HG03354 (cell line): Measurements from ENCODE around the gene HMOX1.

Source experiments
- ATAC-seq: cut with Tn5 transposase; IDR thresholded peaks from one replicate; pipeline ENCODE4 v1.9.1; 2021; ENCODE audit warnings: mild to moderate bottlenecking; ENCODE audit not compliant: unreplicated experiment, poor library complexity, severe bottlenecking

HMOX1 gene

DNA sequence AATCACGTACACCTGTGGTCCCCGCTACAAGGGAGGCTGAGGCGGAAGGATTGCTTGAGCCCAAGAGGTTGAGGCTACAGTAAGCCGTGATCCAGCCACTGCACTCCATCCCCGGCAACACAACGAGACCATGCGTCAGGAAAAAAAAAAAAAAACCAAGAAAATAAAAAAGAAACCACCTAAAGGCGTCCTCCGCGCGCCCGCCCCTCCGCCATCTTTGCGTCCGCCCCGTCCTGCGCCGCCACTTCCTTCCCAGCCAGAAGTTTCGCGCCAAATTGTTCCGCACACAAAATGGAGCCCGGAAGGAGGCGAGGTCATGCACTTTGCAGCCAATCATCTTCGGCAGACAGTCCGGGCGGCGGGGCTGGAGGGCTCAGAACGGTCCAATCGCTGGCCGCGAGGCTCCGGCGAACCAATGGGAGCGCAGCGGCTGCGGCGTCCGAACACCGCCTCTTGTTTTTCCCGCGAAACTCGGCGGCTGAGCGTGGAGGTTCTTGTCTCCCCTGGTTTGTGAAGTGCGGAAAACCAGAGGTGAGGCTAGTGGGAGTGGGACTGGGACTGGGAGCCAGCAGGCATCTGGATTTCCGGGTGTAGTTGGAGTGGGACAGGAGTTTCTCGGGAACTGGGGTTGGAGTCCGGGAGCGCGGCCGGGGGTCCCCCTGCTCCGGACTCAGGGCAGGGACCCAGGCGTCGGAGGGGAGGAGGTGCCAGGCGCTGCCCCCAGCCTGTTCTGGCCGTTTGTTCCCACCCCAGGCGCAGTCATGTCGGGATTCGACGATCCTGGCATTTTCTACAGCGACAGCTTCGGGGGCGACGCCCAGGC, 19.0 kb downstream of the HMOX1 start, which contains the start of gene MCM5:
Gene MCM5, plus strand, starts transcription at position 463 of the 823 bp plus-strand sequence. Its CDS starts 299 bp downstream, at position 762.
- peak; percentile 96 for ATAC-seq

DNA sequence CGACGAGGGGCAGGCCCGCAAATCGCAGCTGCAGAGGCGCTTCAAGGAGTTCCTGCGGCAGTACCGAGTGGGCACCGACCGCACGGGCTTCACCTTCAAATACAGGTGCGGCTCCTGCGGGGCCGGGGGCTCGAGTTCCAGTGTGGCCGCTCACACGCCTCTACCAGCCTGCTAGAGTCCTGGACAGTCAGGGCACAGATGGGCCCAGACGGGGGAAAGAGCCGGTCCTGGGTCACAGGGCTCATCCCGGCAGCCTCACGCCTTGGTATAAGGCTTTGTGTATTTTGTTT, 19.6 kb downstream of the HMOX1 start:
- ATAC-seq = peak; percentile 26

- no peak for ATAC-seq
These were observed 21.0 kb downstream of the HMOX1 start for GRCh38 chr22:35401863-35402262.

- ATAC-seq = no peak
These were observed 22.5 kb downstream of the HMOX1 start for GRCh38 chr22:35403356-35403755.

GRCh38 chr22:35404176-35404575, 23.3 kb downstream of the HMOX1 start:
- ATAC-seq = no peak

DNA sequence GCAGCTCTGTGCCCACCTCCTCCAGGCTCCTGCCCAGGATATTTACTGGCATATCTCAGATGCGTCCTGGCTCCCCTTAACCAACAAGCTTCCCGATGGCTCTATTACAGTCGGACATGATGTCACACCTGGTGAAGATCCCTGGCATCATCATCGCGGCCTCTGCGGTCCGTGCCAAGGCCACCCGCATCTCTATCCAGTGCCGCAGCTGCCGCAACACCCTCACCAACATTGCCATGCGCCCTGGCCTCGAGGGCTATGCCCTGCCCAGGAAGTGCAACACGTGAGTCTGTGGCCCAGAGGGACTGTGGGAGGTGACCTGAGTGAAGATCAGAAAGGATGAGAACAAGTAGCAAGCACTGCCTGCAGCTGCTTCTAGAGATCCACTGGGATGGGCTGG, 25.5 kb downstream of the HMOX1 start:
- no peak for ATAC-seq

DNA sequence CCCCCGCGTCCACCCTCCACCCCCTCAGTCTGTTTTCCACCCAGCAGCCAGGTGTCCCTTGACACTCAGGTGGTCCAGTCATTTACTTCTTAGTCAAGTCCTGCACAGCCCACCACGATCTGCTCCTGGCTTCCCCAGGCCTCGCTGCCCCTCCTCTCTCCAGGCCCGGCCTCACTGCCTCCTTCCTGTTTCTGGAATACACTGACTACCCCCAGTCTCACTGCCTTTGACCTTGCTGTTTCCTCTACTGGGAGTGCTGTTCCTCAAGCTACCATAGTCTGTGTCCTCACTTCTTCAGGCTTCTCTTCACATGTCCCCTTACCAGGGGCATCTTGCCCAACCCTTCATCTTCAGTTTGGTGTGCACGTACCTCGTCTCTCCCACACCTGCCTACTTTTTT, 26.5 kb downstream of the HMOX1 start:
- no peak for ATAC-seq

GRCh38 chr22:35409783-35410662, 29.1 kb downstream of the HMOX1 start:
- peak; percentile 78 for ATAC-seq

DNA sequence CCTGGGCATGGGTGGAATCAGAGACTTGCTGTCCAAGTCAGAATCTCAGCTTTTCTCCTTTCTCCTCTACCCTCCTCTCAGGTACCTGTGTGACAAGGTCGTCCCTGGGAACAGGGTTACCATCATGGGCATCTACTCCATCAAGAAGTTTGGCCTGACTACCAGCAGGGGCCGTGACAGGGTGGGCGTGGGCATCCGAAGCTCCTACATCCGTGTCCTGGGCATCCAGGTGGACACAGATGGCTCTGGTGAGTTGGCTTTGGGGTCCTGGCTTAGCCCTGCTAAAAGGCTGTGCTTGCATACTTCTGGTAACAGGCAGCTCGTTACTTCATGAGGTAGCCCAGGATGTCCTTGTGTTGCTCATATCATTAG, 29.8 kb downstream of the HMOX1 start:
- no peak for ATAC-seq

- peak; percentile 41 for ATAC-seq
These were observed 30.2 kb downstream of the HMOX1 start for GRCh38 chr22:35411102-35411501.

DNA sequence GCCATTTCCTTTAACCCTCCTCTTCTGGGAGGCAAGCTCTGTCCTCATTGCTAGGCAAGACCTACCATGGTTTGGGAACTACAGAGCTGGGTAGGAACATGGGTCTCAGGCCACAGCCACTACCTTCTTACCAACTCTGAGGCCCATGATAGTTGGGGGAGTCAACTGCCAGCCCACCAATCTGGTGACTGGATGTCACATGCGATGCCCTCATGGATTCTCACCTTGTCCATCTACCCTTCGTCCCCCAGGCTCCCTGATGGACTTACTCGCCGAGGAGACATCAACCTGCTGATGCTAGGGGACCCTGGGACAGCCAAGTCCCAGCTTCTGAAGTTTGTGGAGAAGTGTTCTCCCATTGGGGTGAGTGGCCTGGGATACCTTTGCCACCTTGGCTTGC, 32.7 kb downstream of the HMOX1 start:
- ATAC-seq = no peak

- ATAC-seq = no peak
These were observed 36.7 kb downstream of the HMOX1 start for GRCh38 chr22:35417606-35418005.

DNA sequence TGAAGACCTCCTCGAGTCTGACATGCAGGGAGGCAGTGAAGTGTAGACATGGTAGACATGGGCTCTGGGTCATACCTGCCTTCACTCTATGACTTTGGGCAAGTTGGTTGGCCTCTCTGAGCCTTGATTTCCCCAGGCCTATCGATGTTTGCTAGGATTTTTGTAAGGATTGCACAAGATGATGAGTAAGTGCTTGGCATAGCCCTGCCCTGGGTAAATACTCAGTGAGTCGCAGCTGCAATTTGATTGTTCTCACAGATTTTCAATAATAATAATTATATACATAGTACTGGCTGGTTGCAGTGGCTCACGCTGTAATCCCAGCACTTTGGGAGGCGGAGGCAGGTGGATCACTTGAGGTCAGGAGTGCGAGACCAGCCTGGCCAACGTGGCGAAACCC, 37.2 kb downstream of the HMOX1 start:
- ATAC-seq = no peak

GRCh38 chr22:35418731-35419130, 37.8 kb downstream of the HMOX1 start:
- no peak for ATAC-seq

DNA sequence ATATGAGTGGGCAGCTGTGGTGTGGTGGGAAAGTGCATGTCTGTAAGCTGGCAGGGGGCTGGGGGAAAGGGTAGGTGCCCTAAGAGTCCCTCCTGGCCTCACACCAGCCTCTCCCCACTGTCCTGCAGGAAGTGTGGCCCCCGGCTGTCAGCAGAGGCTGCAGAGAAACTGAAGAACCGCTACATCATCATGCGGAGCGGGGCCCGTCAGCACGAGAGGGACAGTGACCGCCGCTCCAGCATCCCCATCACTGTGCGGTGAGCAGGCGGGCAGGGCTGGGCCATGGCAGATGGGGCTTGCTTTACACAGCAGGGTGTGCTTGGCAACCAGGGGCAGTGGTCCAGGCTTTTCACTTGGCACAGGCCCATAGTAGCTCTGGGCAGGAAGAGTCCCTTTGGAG, 38.9 kb downstream of the HMOX1 start:
- no peak for ATAC-seq

GRCh38 chr22:35421121-35421520, 40.2 kb downstream of the HMOX1 start:
- no peak for ATAC-seq

GRCh38 chr22:35422145-35422544, 41.2 kb downstream of the HMOX1 start:
- no peak for ATAC-seq

- ATAC-seq = no peak
These were observed 42.0 kb downstream of the HMOX1 start for GRCh38 chr22:35422936-35423335.

DNA sequence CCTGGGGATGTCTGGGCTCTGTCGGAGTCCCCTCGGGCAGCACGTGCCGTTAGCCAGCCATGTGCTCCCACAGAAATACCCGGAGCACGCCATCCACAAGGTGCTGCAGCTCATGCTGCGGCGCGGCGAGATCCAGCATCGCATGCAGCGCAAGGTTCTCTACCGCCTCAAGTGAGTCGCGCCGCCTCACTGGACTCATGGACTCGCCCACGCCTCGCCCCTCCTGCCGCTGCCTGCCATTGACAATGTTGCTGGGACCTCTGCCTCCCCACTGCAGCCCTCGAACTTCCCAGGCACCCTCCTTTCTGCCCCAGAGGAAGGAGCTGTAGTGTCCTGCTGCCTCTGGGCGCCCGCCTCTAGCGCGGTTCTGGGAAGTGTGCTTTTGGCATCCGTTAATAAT, 43.2 kb downstream of the HMOX1 start:
- no peak for ATAC-seq

GRCh38 chr22:35424761-35425160, 43.9 kb downstream of the HMOX1 start:
- ATAC-seq = no peak

- ATAC-seq = no peak
These were observed 44.6 kb downstream of the HMOX1 start for GRCh38 chr22:35425546-35425945.
